ENCODE data around the gene HES4.

The HES4 gene

DNA sequence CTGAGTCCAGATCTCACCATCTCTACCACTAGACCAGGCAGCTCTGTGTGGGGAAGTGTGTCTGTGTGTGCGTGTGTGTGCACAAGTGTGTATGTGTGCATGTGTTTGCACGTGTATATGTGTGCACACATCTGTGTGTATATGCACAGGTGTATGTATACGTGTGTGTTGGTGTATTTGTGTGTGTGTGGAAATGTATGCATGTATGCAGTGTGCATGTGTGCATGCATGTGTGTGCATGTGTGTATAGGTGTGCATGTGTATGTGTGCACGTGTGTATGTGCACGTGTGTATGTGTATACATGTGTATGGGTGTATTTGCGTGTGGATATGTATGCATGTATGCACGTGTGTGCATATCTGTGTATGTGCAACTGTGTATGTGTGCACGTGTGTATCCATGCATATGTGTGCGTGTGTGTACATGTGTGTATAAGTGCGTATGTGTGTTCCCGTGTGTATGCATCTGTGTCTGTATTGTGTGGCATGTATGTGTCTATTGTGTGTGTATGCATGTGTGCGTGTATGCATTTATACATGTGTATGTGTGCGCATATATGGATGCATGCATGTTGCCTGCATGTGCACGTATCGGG lies 30.5 kb downstream of the HES4 start:
- no peak overlapping the region for H3K9ac ChIP-seq (ENCODE audit: low read depth, low read length)
- H3K9me3 ChIP-seq (ENCODE audit: control insufficient read depth, insufficient read depth, low read length) = no peaks in the 10 kb centered on the region
- no peak overlapping the region for H3K4me3 ChIP-seq (ENCODE audit: low read depth, low read length)
- H3K36me3 ChIP-seq (ENCODE audit: control insufficient read depth, insufficient read depth, low read length) = peaks cover 8% of the 10 kb centered on the region; the same call in 1 of the 2 replicates
- H3K4me1 ChIP-seq (ENCODE audit: control insufficient read depth, insufficient read depth, low read length) = 0 out of 2 replicates have a peak, but pooled peaks cover 4% of the 10 kb centered on the region
- H3K27ac ChIP-seq (ENCODE audit: low read depth, low read length) = no peak overlapping the region
- H3K27me3 ChIP-seq (ENCODE audit: control insufficient read depth, insufficient read depth, low read length) = peaks cover 60% of the 10 kb centered on the region

- Histone ChIP-seq H3K4me1 (ENCODE audit: control insufficient read depth, insufficient read depth, low read length) (0 out of 2 replicates have a peak, but pooled peaks cover 4% of the 10 kb centered on the region), H3K27me3 (ENCODE audit: control insufficient read depth, insufficient read depth, low read length) (peaks cover 57% of the 10 kb centered on the region), H3K36me3 (ENCODE audit: control insufficient read depth, insufficient read depth, low read length) (peaks cover 21% of the 10 kb centered on the region), H3K4me3 (ENCODE audit: low read depth, low read length) (no peak overlapping the region), H3K27ac (ENCODE audit: low read depth, low read length) (no peak overlapping the region), H3K9me3 (ENCODE audit: control insufficient read depth, insufficient read depth, low read length) (no peaks in the 10 kb centered on the region), H3K9ac (ENCODE audit: low read depth, low read length) (no peak overlapping the region)
Observed at GRCh38 chr1:967466-968343, 32.2 kb downstream of the HES4 start.

DNA sequence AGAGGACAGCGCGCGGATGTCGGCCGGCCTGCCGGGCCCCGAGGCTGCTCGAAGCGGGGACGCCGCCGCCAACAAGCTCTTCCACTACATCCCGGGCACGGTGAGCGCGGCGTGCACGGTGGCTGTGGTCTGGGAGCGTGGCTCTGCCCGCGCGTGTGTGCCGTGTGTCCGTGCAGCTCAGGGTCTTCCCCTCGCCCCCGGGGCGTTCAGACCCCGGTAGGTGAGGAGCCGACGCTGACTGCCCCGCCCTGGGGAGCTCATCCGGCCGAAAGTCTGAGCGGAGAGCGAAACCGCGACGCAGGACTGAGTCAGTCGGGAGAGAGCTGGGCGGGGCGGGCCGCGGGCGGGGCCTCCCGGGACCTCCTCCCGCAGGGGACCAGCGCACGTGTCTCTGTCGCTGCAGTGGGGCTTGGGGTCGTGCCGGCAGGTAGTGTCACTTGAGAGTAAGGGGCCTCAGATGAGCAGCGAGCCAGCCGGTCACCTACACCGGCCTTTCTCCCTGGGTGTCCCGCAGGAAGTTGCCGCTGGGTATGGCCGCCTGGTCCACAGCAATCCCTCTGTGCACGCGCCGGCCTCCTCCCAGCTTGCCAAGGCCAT lies 33.1 kb downstream of the HES4 start:
- no peak overlapping the region for H3K27ac ChIP-seq (ENCODE audit: low read depth, low read length)

DNA sequence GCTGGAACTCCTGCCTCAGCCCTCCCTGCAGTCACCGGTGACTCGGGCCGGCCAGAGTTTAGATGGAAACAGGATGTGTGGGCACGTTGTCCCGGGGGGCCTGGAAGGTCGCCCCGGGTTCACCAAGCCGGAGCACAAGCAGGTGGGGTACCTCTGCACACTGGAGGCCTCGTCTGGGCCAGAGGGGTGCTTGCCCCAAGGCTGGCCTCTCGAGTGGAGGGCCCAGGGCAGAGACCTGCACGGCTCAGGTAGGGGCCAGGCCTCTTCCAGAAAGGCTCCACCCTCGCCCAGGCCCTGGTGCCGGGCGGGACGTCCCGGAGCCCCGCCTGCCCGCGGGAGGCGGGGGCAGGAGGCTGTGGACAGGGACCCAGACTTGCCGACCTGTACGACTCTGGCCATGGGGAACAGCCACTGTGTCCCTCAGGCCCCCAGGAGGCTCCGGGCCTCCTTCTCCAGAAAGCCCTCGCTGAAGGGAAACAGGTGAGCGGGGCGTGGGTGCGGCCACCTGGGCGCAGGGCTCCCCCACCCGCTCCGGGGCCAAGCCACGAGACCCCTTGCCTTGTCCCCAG lies 33.7 kb downstream of the HES4 start, which contains the start of gene PLEKHN1:
Gene PLEKHN1 (plus strand): TSS at position 348 of the 569 bp plus-strand sequence. CDS start 50 bp downstream, at position 398.
- H3K9ac ChIP-seq (ENCODE audit: low read depth, low read length) = no peak within 1 kb of the TSS; the same call in 1 of the 2 replicates
- peak within 1 kb of the TSS; percentile 72 for H3K4me3 ChIP-seq (ENCODE audit: low read depth, low read length)
- H3K27ac ChIP-seq (ENCODE audit: low read depth, low read length) = no peak within 1 kb of the TSS

More for the DNA sequence above, 33.1 kb downstream of the HES4 start:
- Histone ChIP-seq H3K9ac (ENCODE audit: low read depth, low read length) (no peak overlapping the region; the same call in 1 of the 2 replicates), H3K9me3 (ENCODE audit: control insufficient read depth, insufficient read depth, low read length) (no peaks in the 10 kb centered on the region), H3K36me3 (ENCODE audit: control insufficient read depth, insufficient read depth, low read length) (peaks cover 28% of the 10 kb centered on the region), H3K4me1 (ENCODE audit: control insufficient read depth, insufficient read depth, low read length) (0 out of 2 replicates have a peak, but pooled peaks cover 4% of the 10 kb centered on the region), H3K27me3 (ENCODE audit: control insufficient read depth, insufficient read depth, low read length) (peaks cover 57% of the 10 kb centered on the region), H3K4me3 (ENCODE audit: low read depth, low read length) (peak overlapping the region; percentile 72)

GRCh38 chr1:965526-966134 lies 34.3 kb downstream of the HES4 start:
- Histone ChIP-seq H3K9me3 (ENCODE audit: control insufficient read depth, insufficient read depth, low read length) (no peaks in the 10 kb centered on the region), H3K4me1 (ENCODE audit: control insufficient read depth, insufficient read depth, low read length) (0 out of 2 replicates have a peak, but pooled peaks cover 4% of the 10 kb centered on the region), H3K27ac (ENCODE audit: low read depth, low read length) (no peak overlapping the region), H3K36me3 (ENCODE audit: control insufficient read depth, insufficient read depth, low read length) (peaks cover 28% of the 10 kb centered on the region), H3K4me3 (ENCODE audit: low read depth, low read length) (no peak overlapping the region), H3K9ac (ENCODE audit: low read depth, low read length) (no peak overlapping the region), H3K27me3 (ENCODE audit: control insufficient read depth, insufficient read depth, low read length) (peaks cover 61% of the 10 kb centered on the region)

More for the DNA sequence above, 33.7 kb downstream of the HES4 start, which contains the start of gene PLEKHN1:
- peaks cover 62% of the 10 kb centered on the region for H3K27me3 ChIP-seq (ENCODE audit: control insufficient read depth, insufficient read depth, low read length)
- H3K9me3 ChIP-seq (ENCODE audit: control insufficient read depth, insufficient read depth, low read length) = no peaks in the 10 kb centered on the region
- peaks cover 28% of the 10 kb centered on the region for H3K36me3 ChIP-seq (ENCODE audit: control insufficient read depth, insufficient read depth, low read length)
- 0 out of 2 replicates have a peak, but pooled peaks cover 4% of the 10 kb centered on the region for H3K4me1 ChIP-seq (ENCODE audit: control insufficient read depth, insufficient read depth, low read length)

DNA sequence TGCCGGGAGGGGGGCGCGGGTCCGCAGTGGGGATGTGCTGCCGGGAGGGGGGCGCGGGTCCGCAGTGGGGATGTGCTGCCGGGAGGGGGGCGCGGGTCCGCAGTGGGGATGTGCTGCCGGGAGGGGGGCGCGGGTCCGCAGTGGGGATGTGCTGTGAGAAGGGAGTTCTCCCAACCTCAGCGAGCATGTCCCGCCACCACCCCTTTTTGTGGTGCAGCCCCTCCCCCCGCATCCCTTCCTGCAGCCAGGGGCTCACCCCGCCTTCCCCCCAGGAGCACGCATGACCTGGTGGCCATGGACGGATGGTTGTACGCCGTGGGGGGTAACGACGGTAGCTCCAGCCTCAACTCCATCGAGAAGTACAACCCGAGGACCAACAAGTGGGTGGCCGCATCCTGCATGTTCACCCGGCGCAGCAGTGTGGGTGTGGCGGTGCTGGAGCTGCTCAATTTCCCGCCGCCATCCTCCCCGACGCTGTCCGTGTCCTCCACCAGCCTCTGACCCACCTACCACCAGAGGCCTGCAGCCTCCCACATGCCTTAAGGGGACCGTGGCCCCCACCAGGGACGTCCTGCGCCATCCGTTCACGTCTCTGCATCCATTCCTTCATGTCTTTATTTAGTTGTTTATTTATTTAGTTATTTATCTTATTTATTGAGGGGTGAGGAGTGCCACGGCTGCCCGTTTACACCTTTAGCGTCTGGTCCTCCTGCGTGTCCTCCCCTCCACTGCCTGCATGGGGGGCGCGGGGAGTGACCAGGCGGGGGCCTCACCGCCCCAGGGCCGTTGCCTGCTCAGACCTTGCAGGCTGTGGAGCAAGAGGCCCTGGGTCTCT lies 35.0 kb downstream of the HES4 start:
- H3K27ac ChIP-seq (ENCODE audit: low read depth, low read length) = no peak overlapping the region
- no peaks in the 10 kb centered on the region for H3K9me3 ChIP-seq (ENCODE audit: control insufficient read depth, insufficient read depth, low read length)
- 0 out of 2 replicates have a peak, but pooled peaks cover 4% of the 10 kb centered on the region for H3K4me1 ChIP-seq (ENCODE audit: control insufficient read depth, insufficient read depth, low read length)
- H3K9ac ChIP-seq (ENCODE audit: low read depth, low read length) = no peak overlapping the region
- peaks cover 58% of the 10 kb centered on the region for H3K27me3 ChIP-seq (ENCODE audit: control insufficient read depth, insufficient read depth, low read length)
- no peak overlapping the region for H3K4me3 ChIP-seq (ENCODE audit: low read depth, low read length)
- peaks cover 28% of the 10 kb centered on the region for H3K36me3 ChIP-seq (ENCODE audit: control insufficient read depth, insufficient read depth, low read length)

DNA sequence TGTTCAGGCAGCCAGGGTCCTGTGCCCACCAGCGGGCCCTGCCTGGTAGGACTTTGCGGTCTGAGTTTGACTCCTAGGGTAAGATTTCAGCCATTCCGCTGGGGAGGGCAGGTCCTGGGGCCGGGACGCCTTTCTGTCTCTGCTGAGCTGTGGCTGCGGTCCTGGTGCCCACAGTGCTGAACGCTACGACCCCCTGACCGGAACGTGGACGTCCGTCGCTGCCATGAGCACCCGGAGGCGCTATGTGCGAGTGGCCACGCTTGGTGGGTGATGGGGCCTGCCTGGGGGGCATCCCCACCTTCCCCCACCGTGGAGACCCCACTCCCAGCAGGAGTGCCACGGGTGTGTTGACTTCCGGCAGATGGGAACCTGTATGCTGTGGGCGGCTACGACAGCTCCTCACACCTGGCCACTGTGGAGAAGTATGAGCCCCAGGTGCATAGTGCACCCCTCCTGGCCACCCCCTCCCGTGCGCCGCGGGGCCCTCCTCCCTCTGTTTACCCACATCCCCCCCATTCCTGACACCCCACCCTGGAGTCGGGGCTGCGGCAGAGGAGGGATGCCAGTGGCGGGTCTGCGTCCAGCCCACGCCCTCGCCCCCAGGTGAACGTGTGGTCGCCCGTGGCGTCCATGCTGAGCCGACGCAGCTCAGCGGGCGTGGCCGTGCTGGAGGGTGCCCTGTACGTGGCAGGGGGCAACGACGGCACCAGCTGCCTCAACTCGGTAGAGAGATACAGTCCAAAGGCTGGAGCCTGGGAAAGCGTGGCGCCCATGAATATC lies 36.0 kb downstream of the HES4 start:
- H3K9me3 ChIP-seq (ENCODE audit: control insufficient read depth, insufficient read depth, low read length) = no peaks in the 10 kb centered on the region
- 0 out of 2 replicates have a peak, but pooled peaks cover 4% of the 10 kb centered on the region for H3K4me1 ChIP-seq (ENCODE audit: control insufficient read depth, insufficient read depth, low read length)
- H3K27me3 ChIP-seq (ENCODE audit: control insufficient read depth, insufficient read depth, low read length) = peaks cover 56% of the 10 kb centered on the region
- H3K4me3 ChIP-seq (ENCODE audit: low read depth, low read length) = no peak overlapping the region
- no peak overlapping the region for H3K27ac ChIP-seq (ENCODE audit: low read depth, low read length)
- H3K9ac ChIP-seq (ENCODE audit: low read depth, low read length) = no peak overlapping the region
- H3K36me3 ChIP-seq (ENCODE audit: control insufficient read depth, insufficient read depth, low read length) = peaks cover 28% of the 10 kb centered on the region

GRCh38 chr1:963301-963651 lies 36.6 kb downstream of the HES4 start:
- H3K9me3 ChIP-seq (ENCODE audit: control insufficient read depth, insufficient read depth, low read length) = no peaks in the 10 kb centered on the region
- H3K4me1 ChIP-seq (ENCODE audit: control insufficient read depth, insufficient read depth, low read length) = 0 out of 2 replicates have a peak, but pooled peaks cover 4% of the 10 kb centered on the region
- H3K27ac ChIP-seq (ENCODE audit: low read depth, low read length) = no peak overlapping the region
- H3K4me3 ChIP-seq (ENCODE audit: low read depth, low read length) = no peak overlapping the region
- peaks cover 49% of the 10 kb centered on the region for H3K27me3 ChIP-seq (ENCODE audit: control insufficient read depth, insufficient read depth, low read length)
- no peak overlapping the region for H3K9ac ChIP-seq (ENCODE audit: low read depth, low read length)
- H3K36me3 ChIP-seq (ENCODE audit: control insufficient read depth, insufficient read depth, low read length) = peaks cover 28% of the 10 kb centered on the region

Data from HUES48 (cell line).